HG03432 (cell line): Measurements from ENCODE around the gene GLCCI1.
"Not testable (repeated sequence)": the region's sequence is repeated elsewhere in the genome, so short reads cannot be mapped to it uniquely, and the experiment has no call there.

ENCODE experiments used
- ATAC-seq: cut with Tn5 transposase; IDR thresholded peaks from one replicate; pipeline ENCODE4 v1.9.1; 2021; ENCODE audit warnings: mild to moderate bottlenecking, moderate library complexity; ENCODE audit not compliant: unreplicated experiment

The GLCCI1 gene

DNA sequence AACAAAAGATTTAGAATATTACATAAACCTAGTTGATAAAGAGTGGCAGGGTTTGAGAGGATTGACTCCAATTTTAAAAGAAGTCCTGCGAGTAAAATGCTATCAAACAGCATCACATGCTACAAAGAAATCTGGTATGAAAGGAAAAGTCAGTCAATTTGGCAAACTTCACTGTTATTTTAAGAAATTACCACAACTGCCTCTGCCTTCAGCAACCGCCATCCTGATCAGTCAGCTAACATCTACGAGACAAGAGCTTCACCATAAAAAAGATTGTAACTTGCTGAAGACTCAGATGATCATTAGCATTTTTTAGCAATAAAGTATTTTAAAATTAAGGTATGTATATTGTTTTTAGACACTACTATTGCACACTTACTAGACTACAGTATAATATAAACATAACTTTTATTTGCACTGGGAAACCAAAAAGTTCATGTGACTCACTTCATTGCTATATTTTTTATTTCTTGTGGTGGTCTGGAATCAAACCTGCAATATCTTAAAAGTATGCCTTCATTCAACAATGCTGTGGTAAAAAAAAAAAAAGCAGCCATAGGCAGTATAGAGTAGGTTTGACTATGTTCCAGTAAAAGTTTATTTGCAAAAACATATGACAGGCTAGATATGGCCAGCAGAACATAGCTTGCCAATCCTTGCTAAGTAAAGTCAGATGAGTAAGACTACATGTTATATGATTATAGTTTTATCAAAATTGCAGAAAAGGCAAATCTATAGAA lies 74.4 kb downstream of the GLCCI1 start:
- ATAC-seq = no peak

DNA sequence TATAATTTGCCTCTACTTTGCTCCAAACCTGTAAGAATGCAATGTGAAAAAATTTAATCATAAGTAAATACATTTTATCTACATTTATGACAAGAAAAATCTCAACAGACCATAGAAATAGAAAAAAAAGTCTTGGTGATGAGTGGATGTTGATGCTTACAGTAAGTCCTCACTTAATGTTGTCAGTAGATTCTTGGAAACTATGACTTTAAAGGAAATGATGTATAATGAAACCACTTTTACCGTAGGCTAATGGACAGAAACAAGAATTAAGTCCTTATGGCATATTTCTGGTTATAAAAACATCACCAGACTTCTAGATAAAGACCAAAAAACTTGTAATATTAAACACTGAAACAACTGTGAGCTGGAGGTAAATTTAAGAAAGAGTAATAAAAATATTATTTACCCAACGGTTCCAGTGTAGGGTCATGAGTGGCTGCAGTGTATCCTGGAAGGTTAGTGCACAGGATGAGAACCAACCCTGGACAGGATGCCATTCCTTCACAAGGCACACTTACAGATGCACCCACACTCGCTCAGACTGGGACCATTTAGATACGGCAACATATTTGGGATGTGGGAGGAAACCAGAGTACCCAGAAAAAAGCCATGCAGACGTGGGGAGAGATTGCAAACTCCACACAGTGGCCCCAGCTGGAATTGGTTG lies 76.3 kb downstream of the GLCCI1 start:
- no peak for ATAC-seq

DNA sequence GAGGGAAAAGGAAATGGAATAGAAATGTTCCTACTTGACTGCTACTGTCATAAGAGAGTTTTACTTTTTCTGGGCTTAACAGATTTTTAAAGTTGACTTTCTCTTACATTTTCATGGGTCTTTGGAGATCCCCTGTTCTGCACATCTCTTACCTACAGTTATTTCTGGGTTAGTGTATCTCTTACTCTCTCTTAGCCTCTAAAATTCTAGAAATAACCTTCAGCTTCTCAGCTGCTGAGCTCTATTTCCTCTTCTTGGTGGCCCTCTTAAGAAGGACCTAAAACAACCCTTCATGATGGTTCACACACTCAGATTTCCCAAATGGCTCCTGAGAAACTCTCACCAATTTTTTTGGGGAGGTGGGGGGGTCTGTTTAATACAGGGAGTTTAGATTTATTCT lies 79.5 kb downstream of the GLCCI1 start:
- not testable (repeated sequence) for ATAC-seq

DNA sequence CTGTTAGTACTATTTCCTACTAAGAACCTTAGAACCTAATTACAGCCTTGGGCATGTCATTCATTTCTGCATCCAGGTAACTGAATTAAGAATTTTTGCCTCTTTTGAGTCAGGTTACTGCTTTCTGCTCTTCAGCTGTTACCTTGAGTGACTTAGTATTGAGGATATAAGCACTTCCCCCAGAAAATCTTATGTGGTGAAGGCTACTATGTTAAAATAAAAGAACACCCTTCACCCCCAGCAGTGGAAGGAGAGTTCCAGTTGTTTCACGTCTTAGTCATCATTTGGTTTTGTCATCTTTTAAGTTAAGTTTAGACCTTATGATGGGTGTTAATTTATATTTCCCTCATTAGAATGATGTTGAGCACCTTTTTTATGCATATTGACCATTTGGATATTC lies 82.8 kb downstream of the GLCCI1 start:
- no peak for ATAC-seq

DNA sequence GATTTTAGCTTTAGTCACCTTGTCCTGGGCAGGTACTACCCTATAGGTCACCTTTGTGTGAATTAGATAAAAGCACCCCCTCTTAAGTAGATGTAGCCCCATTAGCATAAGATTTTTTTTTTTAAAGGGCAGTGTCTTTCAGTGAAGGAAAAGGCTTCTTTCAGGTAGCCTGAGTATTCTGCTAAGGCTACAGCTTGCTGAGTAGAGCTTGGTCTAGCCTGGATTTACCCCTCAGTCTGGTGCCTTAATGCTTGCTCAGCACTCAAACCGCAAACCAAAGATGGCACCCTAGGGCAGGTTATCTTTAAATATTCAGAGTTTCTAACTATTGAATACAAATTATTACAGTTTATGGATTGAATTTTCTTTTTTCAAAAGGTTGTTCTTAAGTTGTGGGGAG lies 83.4 kb downstream of the GLCCI1 start:
- ATAC-seq = no peak

DNA sequence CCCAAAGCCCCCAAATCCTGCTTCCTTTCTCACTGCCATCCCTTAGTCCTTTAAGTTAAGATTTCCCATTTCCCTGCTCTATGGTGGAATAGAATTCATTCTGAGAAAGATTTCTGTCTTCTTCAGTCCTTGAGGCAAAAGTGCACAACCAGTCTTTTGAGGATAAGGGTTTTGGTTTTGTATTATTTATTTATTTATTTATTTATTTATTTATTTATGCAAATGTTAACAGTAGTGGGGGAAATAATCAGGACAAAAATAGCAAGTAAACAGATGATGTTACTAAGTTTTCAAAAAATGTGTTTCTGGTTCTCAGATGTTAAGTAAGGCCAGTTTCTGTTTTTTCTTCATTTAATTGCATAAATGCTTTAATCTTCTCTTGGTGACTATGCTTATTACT lies 84.2 kb downstream of the GLCCI1 start:
- ATAC-seq = no peak

DNA sequence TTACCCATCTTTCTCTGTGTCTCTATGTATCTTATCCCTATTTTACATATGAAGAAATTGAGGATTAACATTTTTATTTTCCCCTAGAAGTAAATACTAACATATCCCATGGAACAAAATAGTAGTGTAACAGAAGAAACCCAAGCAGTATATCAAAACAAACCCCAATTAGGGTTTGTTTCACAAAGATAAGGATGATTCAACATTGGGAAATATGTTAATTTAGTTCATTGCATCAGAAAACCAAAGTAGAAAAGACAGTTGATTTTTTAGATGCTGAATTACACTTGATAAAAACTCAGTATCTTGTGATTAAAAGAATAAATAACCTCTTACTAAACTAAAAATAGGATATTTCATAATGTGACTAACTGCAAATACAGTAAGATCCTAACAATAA lies 87.8 kb downstream of the GLCCI1 start:
- no peak for ATAC-seq

DNA sequence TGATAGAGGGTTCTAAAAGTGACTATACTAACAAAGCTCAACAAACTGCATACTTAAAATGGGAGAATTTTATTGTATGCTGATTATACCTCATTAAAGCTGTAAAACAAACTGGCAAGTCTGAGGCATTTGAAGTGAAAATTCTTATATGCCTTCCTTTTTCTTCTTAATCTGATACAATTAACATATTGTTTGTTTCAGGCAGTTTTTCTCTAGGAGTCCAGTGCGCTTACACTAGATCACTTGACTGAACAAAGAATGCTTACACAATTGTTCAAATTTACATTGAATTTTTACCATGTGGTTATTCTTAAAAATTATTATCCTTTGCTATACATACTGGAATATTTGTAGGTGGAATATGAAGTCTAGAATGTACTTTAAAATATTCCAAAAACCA lies 89.0 kb downstream of the GLCCI1 start:
- no peak for ATAC-seq

DNA sequence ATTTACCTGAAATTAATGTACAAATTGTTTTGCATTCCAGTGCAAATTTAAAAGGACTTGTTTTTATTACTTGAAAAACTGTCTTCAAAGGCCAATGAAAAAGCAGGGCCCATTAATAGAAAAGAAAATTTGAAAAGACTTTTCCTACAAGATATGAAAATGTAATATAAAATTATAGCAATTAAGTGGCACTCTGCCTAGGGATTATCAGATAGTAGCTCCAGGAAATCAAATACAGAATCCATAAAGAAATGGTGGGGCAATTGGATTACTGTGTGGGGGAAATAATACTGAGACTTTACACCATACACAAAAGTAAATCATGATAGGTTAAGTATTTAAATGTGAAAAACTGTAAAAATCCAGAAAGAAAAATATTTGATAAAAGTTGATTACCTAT lies 89.7 kb downstream of the GLCCI1 start:
- ATAC-seq = no peak

DNA sequence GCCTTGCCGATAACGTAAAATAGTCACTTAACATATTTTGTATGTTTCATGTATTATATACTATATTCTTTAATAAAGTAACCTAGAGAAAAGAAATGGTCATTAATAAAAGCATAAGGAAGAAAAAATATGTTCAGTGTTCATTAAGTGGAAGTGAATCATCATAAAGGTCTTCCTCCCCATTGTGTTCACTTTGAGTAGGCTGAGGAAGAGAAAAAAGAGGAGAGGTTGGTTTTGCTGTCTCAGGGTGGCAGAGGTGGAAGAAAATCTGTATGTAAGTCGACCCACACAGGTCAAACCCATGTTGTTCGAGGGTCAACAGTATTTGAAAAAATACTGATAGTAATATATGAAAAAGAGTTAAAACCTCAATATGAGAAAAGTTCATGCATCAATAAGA lies 90.3 kb downstream of the GLCCI1 start:
- ATAC-seq = no peak

DNA sequence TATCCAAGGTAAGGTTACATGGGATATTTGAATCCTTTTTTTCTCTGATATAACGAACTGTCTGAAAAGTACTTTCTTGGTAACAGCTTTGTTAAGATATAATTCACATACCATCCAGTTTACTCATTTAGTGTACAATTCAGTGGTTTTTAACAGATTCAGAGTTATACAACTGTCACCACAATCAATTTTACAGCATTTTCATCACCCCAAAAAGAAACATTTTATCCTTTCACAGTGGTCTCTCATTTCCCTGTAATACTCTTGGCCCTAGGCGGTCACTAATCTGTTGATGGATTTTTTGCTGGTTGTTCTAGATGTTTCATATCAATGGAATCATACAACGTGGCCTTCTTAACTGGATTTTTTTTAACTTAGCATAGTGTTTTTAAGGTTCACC lies 91.6 kb downstream of the GLCCI1 start:
- ATAC-seq = no peak

DNA sequence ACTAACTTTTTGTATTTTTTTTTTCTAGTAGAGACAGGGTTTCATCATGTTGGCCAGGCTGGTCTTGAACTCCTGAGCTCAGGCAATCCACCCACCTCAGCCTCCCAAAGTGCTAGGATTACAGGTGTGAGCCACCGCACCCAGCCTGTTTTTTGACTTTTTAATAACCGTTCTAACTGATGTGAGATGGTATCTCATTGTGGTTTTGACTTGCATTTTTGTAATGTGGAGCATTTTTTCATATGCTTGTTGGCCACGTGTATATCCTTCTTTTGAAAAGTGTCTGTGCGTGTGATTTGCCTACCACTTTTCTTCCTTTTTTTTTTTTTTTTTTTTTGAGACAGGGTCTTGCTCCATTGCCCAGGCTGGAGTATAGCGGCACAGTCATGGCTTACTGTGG lies 94.7 kb downstream of the GLCCI1 start:
- ATAC-seq = not testable (repeated sequence)

DNA sequence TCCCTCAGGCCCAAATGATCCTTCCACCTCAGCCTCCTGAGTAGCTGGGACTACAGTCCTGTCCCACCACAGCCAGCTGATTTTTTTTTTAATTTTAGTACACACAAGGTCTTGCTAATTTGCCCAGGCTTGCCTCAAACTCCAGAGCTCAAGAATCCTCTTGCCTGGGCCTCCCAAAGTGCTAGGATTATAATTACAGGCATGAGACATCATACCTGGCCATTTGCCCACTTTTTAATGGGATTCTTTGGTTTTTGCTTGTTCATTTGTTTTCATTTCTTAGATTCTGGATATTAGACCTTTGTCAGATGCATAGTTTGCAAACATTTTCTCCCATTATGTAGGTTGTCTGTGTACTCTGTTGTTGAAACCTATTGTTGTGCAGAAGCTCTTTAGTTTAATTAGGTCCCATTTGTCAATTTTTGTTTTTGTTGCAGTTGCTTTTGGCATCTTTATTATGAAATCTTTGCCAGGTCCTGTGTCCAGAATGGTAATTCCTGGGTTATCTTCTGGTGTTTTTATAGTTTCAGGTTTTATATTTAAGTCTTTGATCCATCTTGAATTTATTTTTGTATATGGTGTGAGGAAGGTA lies 95.2 kb downstream of the GLCCI1 start:
- ATAC-seq = no peak

DNA sequence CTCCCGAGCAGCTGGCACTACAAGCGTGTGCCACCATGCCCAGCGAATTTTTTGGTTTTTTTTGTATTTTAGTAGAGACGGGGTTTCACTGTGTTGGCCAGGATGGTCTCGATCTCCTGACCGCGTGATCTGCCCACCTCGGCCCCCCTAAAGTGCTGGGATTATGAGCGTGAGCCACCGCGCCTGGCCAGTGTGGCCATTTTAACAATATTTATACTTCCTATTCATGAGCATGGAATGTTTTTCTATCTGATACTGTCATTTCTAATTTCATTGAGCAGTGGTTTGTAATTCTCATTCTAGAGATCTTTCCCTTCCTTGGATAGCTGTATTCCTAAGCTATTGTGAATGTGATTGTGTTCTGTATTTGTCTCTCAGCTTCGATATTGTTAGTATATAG lies 96.2 kb downstream of the GLCCI1 start:
- ATAC-seq = no peak

DNA sequence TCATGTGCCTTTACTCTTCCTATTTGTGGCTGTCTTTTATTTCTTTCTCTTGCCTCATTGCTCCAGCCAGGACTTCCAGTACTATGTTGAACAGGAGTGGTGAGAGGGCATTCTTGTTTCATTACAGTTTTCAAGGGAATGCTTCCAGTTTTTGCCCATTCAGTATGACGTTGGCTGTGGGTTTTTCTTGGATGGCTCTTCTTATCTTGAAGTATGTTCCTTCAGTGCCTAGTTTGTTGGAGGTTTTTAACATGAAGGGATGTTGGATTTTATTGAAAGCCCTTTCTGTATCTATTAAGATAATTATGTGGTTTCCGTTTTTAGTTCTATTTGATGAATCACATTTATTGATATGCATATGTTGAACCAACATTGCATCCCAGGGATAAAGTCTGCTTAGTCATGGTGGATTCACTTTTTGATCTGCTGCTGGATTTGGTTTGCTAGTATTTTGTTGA lies 96.8 kb downstream of the GLCCI1 start:
- ATAC-seq = no peak

DNA sequence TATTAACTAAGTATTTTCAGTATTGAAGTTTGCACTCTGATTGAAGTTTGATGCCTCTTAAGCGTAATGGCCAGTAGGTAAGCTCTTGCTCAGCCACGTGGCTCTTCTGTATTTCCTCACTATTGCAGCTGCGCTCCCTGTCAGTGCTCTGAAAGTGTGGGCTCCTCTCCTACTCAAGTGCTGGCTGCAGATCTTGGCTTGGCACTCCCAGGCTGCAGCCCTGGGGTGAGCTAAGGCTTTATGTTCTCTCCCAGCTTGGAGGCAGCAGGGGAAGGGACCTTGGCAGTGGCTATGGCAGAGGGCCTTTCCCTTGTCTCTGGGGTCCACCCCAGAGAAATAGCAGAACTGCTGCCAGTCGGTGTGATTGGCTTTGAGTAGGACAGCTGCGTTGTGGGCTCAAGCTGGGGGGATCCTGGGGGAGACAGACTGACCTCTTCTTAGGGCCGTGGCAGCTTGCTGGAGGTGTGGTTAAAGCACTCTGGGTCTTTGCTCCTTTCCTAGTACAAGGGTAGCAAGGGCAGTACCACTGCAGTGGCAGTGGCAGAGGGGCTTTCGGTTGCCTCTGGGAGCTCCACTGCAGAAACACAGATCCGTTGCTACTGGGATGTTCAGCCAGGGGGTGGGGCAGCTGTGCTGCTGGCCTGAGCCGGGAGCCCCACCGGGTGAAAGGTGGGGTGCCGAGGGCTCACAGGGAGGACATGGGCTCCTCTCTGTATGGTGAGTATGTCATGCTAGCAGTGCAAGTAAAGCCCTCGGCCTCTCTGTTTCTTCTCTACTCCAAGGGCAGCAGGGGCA lies 100.5 kb downstream of the GLCCI1 start:
- no peak for ATAC-seq

DNA sequence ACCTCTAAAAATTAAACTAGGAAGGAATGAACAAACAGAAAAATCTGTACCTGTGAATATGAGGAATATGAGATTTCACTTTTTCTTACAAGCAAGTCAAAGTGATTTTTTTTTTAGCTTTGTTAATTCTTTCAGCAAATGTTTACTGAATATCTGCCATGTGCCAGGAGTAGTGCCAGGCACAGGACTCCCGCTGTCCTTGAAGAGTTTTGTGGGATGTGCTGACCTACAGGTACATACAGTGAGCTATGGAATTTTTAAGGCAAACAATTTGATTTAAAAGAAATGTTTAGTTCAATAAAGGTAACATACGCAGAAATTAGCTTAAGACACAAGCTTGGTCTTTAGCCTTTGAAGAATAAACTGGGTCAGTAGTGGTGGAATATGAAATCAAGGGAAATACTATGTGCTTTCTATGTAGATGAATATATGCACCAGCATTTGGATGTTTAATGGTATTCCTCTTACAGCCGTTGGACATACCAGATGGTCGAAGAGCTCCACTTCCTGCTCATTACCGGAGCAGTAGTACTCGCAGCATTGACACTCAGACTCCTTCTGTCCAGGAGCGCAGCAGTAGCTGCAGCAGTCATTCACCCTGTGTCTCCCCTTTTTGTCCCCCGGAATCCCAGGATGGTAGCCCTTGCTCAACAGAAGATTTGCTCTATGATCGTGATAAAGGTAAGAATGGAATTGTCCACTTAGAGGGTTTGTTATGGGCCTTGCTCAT lies 102.0 kb downstream of the GLCCI1 start:
- no peak for ATAC-seq

DNA sequence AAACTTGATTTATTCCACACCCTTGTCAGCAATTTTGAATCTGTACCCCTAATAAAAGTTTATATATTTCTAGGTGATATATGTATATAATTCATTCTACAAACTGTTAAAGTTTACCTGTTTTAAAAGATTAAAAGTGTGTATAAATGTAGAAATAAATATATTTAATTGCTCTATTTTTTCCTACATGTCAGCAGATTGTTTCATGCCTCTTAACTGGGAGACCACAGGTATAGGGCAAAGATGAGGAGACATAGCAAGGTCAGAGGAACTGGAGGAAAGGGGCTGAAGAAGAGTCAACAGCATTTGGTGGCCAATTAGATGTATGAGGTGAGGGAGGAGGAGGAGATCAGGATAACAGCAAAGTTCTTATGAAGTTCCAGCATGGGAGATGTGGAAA lies 109.8 kb downstream of the GLCCI1 start:
- no peak for ATAC-seq

DNA sequence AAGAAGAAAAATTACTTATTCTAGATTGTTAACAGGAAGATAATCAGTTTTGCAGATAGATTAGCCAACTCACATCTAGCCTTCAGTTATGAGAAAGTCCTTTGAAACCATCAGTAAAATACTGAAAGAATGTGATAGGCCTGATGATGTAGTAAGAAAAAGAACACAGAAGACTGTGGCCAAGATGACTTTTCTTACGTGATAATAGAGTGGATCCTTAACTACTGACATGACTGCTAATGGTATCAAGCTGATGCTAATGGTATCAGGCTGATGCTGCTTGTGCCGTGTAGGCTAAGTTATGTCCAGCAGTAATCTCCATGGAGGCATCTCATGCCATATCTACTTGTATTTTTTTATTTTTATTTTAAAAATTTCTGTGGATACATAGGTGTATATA lies 114.2 kb downstream of the GLCCI1 start:
- ATAC-seq = no peak

DNA sequence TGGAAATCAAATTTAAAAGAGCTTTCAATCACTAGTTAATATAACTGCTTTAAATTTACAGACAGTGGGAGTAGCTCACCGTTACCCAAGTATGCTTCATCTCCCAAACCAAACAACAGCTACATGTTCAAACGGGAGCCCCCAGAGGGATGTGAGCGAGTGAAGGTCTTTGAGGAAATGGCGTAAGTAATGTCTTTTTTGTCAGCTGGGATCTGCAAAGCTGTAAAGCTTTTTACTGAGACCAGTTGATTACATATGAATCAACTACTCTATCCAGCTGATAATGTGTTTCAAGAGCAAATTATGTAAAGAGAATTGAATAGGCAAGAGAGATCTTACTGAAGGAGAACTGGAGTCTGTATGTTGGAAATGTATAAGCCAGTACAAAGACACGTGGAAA lies 116.2 kb downstream of the GLCCI1 start:
- ATAC-seq = no peak

DNA sequence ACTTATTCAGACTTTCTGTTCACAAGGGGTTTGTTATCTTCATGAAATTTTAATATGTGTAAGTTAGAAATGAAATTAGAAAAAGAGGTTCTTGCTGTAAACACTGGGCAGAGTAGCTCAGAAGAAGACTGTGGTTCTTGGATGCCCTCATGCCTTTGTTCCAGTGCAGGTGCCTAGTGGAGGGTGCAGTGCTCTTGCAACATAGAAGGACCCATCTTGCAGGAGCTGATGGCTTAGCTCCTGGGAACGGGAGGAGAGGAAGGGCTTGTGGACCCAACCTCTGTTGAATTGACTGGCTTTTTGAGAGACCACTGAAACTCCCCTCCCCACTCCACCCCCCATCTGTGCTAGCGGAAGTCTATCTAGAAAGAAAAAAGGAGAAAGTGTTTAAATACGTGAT lies 116.8 kb downstream of the GLCCI1 start:
- ATAC-seq = no peak
